Liver (tissue), 3 donors: ENCODE measurements around the gene PLAC1.

Source experiments
- GABPA ChIP-seq, 2 donors: IDR thresholded peaks in 1 of 2; conservative IDR thresholded peaks in 1 of 2; 2 replicates each; pipeline ENCODE4 v1.6.1; 2016; ENCODE audit warnings: antibody characterized with exemption in 2 of 2, mild to moderate bottlenecking in 1 of 2, moderate library complexity in 1 of 2
- JUND ChIP-seq, 2 donors: IDR thresholded peaks; 2 replicates each; pipeline ENCODE4 v1.6.1; 2016; ENCODE audit warnings: antibody characterized with exemption in 2 of 2
- NR2F2 ChIP-seq: IDR thresholded peaks from 2 replicates; pipeline ENCODE4 v1.6.1; 2016; ENCODE audit warnings: antibody characterized with exemption
- RXRA ChIP-seq, 2 donors: IDR thresholded peaks; 2 replicates each; pipeline ENCODE4 v1.6.1; 2017 to 2018; ENCODE audit warnings: antibody characterized with exemption in 2 of 2, mild to moderate bottlenecking in 1 of 2
- TAF1 ChIP-seq: conservative IDR thresholded peaks from 2 replicates; pipeline ENCODE4 v1.6.1; 2016; ENCODE audit warnings: antibody characterized with exemption, mild to moderate bottlenecking
- YY1 ChIP-seq: IDR thresholded peaks from 2 replicates; pipeline ENCODE4 v1.6.1; 2016; ENCODE audit warnings: antibody characterized with exemption, mild to moderate bottlenecking
- TF ChIP-seq, protein P1 (sequence below): fragments of 150-350 bp; IDR thresholded peaks from 2 replicates; pipeline ENCODE4 v1.5.1; 2017; ENCODE audit warnings: improper control_type of control experiment, low read depth, low read length; ENCODE audit not compliant: missing input control
- TF ChIP-seq, protein P2 (sequence below): IDR thresholded peaks from 2 replicates; pipeline ENCODE4 v1.6.1; 2016; ENCODE audit warnings: antibody characterized with exemption
- donor health status: healthy.
- donor health status: healthy.

GRCh38 chrX:134628663-134629062 lies 29.6 kb downstream of the PLAC1 start:
- TF ChIP-seq, protein P1, sequence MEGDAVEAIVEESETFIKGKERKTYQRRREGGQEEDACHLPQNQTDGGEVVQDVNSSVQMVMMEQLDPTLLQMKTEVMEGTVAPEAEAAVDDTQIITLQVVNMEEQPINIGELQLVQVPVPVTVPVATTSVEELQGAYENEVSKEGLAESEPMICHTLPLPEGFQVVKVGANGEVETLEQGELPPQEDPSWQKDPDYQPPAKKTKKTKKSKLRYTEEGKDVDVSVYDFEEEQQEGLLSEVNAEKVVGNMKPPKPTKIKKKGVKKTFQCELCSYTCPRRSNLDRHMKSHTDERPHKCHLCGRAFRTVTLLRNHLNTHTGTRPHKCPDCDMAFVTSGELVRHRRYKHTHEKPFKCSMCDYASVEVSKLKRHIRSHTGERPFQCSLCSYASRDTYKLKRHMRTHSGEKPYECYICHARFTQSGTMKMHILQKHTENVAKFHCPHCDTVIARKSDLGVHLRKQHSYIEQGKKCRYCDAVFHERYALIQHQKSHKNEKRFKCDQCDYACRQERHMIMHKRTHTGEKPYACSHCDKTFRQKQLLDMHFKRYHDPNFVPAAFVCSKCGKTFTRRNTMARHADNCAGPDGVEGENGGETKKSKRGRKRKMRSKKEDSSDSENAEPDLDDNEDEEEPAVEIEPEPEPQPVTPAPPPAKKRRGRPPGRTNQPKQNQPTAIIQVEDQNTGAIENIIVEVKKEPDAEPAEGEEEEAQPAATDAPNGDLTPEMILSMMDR, result no peak
- TF ChIP-seq, protein P2, sequence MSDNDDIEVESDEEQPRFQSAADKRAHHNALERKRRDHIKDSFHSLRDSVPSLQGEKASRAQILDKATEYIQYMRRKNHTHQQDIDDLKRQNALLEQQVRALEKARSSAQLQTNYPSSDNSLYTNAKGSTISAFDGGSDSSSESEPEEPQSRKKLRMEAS, result no peak
- TF ChIP-seq GABPA (IDR thresholded peaks at IDR 0.05 in 1 of 2, conservative IDR thresholded peaks at IDR 0.05 in 1 of 2) (no peak), TAF1 (no peak), JUND (IDR thresholded peaks at IDR 0.05) (no peak), NR2F2 (no peak), RXRA (IDR thresholded peaks at IDR 0.05) (no peak), YY1 (no peak)
